HG02885 (cell line): ENCODE measurements around the gene PRDM15.
A peak's percentile ranks its signal among the peaks of the same experiment; 100 is the strongest.

ENCODE experiments used
- ATAC-seq: cut with Tn5 transposase; IDR thresholded peaks from one replicate; pipeline ENCODE4 v1.9.1; 2021; ENCODE audit warnings: mild to moderate bottlenecking; ENCODE audit not compliant: unreplicated experiment, poor library complexity

Gene PRDM15

GRCh38 chr21:41827951-41828883 lies 50.9 kb downstream of the PRDM15 start:
- no peak for ATAC-seq

- no peak for ATAC-seq
Measured at GRCh38 chr21:41825881-41826280, 53.3 kb downstream of the PRDM15 start.

GRCh38 chr21:41825216-41825615 lies 53.9 kb downstream of the PRDM15 start:
- ATAC-seq = no peak

- ATAC-seq = no peak
Measured at GRCh38 chr21:41824466-41825207, 54.5 kb downstream of the PRDM15 start.

GRCh38 chr21:41823906-41824305 lies 55.2 kb downstream of the PRDM15 start:
- no peak for ATAC-seq

- ATAC-seq = no peak
Measured at GRCh38 chr21:41823166-41823565, 56.0 kb downstream of the PRDM15 start.

- no peak for ATAC-seq
Measured at GRCh38 chr21:41821756-41822431, 57.2 kb downstream of the PRDM15 start.

- ATAC-seq = no peak
Measured at GRCh38 chr21:41821081-41821755, 57.9 kb downstream of the PRDM15 start.

GRCh38 chr21:41820384-41821080 lies 58.6 kb downstream of the PRDM15 start:
- ATAC-seq = no peak

- no peak for ATAC-seq
Measured at GRCh38 chr21:41819856-41820281, 59.3 kb downstream of the PRDM15 start.

GRCh38 chr21:41819236-41819855 lies 59.8 kb downstream of the PRDM15 start:
- no peak for ATAC-seq

GRCh38 chr21:41817877-41818855 lies 61.0 kb downstream of the PRDM15 start:
- no peak for ATAC-seq

- ATAC-seq = no peak
Measured at GRCh38 chr21:41817228-41817627, 61.9 kb downstream of the PRDM15 start.

GRCh38 chr21:41816583-41817165 lies 62.5 kb downstream of the PRDM15 start:
- peak; percentile 73 for ATAC-seq

- ATAC-seq = no peak
Measured at GRCh38 chr21:41815652-41816582, 63.2 kb downstream of the PRDM15 start.

GRCh38 chr21:41813226-41813625 lies 65.9 kb downstream of the PRDM15 start:
- no peak for ATAC-seq

GRCh38 chr21:41812679-41813078 lies 66.5 kb downstream of the PRDM15 start:
- ATAC-seq = no peak
